ENCODE measurements around the gene ZBTB47. TPM values are rescaled to one million over a fixed set of nuclear protein-coding genes. Genes with fewer than 3 reads are reported as not detected.

The ZBTB47 gene
- total RNA-seq, 1 donor from 2014 or later, result 118 TPM

GRCh38 chr3:42612928-42613327, 40.6 kb upstream of the ZBTB47 start:
- DNase-seq, result no peak
- TF ChIP-seq CTCF (IDR thresholded peaks at IDR 0.05; ENCODE audit: borderline replicate concordance), result no peak
- intact Hi-C loops (cut with micrococcal nuclease), result no loop called here
- Histone ChIP-seq H3K9me3 (replicated peaks) (no peaks in the 10 kb centered on the region), H3K27ac (replicated peaks) (peak overlapping the region; percentile 79), H3K36me3 (peaks cover 6% of the 10 kb centered on the region), H3K27me3 (ENCODE audit: low read depth) (no peaks in the 10 kb centered on the region), H3K4me1 (peaks cover 87% of the 10 kb centered on the region), H3K4me3 (no peak overlapping the region)

- no peaks in the 10 kb centered on the region for H3K9me3 ChIP-seq (replicated peaks)
- H3K4me1 ChIP-seq, result peaks cover 82% of the 10 kb centered on the region
- peak; percentile 63 for TF ChIP-seq CTCF (IDR thresholded peaks at IDR 0.05; ENCODE audit: borderline replicate concordance)
- peak overlapping the region; percentile 79 for H3K27ac ChIP-seq (replicated peaks)
- H3K4me3 ChIP-seq, result no peak overlapping the region
- no peaks in the 10 kb centered on the region for H3K27me3 ChIP-seq (ENCODE audit: low read depth)
- intact Hi-C loops (cut with micrococcal nuclease), result no loop called here
- no peak for DNase-seq
- H3K36me3 ChIP-seq, result peaks cover 11% of the 10 kb centered on the region
Observed at GRCh38 chr3:42613462-42613861, 40.0 kb upstream of the ZBTB47 start.

GRCh38 chr3:42631620-42632019, 21.9 kb upstream of the ZBTB47 start:
- H3K27ac ChIP-seq (replicated peaks), result peak overlapping the region; percentile 50
- peaks cover 84% of the 10 kb centered on the region for H3K36me3 ChIP-seq
- TF ChIP-seq CTCF (IDR thresholded peaks at IDR 0.05; ENCODE audit: borderline replicate concordance), result no peak

GRCh38 chr3:42632146-42632545, 21.4 kb upstream of the ZBTB47 start:
- no peaks in the 10 kb centered on the region for H3K9me3 ChIP-seq (replicated peaks)
- H3K4me3 ChIP-seq, result no peak overlapping the region
- intact Hi-C loops (cut with micrococcal nuclease), result no loop called here
- peak overlapping the region; percentile 50 for H3K27ac ChIP-seq (replicated peaks)
- H3K36me3 ChIP-seq, result peaks cover 88% of the 10 kb centered on the region
- no peak for DNase-seq
- no peaks in the 10 kb centered on the region for H3K27me3 ChIP-seq (ENCODE audit: low read depth)
- peaks cover 19% of the 10 kb centered on the region for H3K4me1 ChIP-seq
- no peak for TF ChIP-seq CTCF (IDR thresholded peaks at IDR 0.05; ENCODE audit: borderline replicate concordance)

More at GRCh38 chr3:42631620-42632019, 21.9 kb upstream of the ZBTB47 start:
- intact Hi-C loops (cut with micrococcal nuclease), result no loop called here
- no peak for DNase-seq
- no peaks in the 10 kb centered on the region for H3K9me3 ChIP-seq (replicated peaks)
- H3K4me1 ChIP-seq, result peaks cover 19% of the 10 kb centered on the region
- H3K4me3 ChIP-seq, result no peak overlapping the region
- H3K27me3 ChIP-seq (ENCODE audit: low read depth), result no peaks in the 10 kb centered on the region

GRCh38 chr3:42633544-42633943, 20.0 kb upstream of the ZBTB47 start:
- peak overlapping the region; percentile 50 for H3K27ac ChIP-seq (replicated peaks)
- H3K36me3 ChIP-seq, result peaks cover 95% of the 10 kb centered on the region

More at GRCh38 chr3:42633544-42633943, 20.0 kb upstream of the ZBTB47 start:
- intact Hi-C loops (cut with micrococcal nuclease), result no loop called here
- no peaks in the 10 kb centered on the region for H3K9me3 ChIP-seq (replicated peaks)
- no peak overlapping the region for H3K4me3 ChIP-seq
- H3K27me3 ChIP-seq (ENCODE audit: low read depth), result no peaks in the 10 kb centered on the region
- H3K4me1 ChIP-seq, result peaks cover 22% of the 10 kb centered on the region
- TF ChIP-seq CTCF (IDR thresholded peaks at IDR 0.05; ENCODE audit: borderline replicate concordance), result no peak
- DNase-seq, result no peak
